OCI-LY3 (cell line): ENCODE data around the gene MTUS2.

Source experiments
- EZH2phosphoT487 ChIP-seq: fragments of 200-600 bp; shearing (Covaris generic); IDR thresholded peaks from 2 replicates; pipeline ENCODE4 v1.6.1; 2018; ENCODE audit warnings: antibody characterized with exemption, mixed run types, low read depth
- TF ChIP-seq, protein P1 (sequence below): fragments of 200-600, 300-600 bp; sonication (generic); IDR thresholded peaks from 2 replicates; pipeline ENCODE4 v1.5.1; 2014; ENCODE audit warnings: antibody characterized with exemption, low read length, low read depth

DNA sequence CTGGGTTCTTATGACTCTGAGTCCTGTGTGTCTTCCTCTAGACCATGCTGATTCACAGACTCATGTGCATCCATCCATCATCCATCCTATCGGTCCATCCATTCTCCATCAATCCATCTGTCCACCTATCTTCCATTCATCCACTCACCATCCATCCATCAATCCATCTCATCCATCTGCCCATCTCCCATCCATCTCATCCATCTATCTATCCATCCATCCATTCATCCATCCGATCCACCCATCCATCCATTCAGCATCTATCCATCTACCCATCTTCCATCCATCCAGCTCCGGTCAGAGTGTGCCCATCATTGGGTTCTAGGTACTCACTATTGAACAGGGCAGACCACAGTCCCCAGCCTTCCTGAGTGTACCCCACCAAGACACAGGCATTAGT lies 699.8 kb downstream of the MTUS2 start:
- TF ChIP-seq EZH2phosphoT487, result no peak
- TF ChIP-seq, protein P1, sequence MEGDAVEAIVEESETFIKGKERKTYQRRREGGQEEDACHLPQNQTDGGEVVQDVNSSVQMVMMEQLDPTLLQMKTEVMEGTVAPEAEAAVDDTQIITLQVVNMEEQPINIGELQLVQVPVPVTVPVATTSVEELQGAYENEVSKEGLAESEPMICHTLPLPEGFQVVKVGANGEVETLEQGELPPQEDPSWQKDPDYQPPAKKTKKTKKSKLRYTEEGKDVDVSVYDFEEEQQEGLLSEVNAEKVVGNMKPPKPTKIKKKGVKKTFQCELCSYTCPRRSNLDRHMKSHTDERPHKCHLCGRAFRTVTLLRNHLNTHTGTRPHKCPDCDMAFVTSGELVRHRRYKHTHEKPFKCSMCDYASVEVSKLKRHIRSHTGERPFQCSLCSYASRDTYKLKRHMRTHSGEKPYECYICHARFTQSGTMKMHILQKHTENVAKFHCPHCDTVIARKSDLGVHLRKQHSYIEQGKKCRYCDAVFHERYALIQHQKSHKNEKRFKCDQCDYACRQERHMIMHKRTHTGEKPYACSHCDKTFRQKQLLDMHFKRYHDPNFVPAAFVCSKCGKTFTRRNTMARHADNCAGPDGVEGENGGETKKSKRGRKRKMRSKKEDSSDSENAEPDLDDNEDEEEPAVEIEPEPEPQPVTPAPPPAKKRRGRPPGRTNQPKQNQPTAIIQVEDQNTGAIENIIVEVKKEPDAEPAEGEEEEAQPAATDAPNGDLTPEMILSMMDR, result no peak
